Psoas muscle (tissue), 8 donors: ENCODE data around the gene TMEM213. TPM values are rescaled to one million over a fixed set of nuclear protein-coding genes. Genes with fewer than 3 reads are reported as not detected.

ENCODE experiments used
- ATAC-seq, 4 donors: fragments of 200-7000 bp; cut with Tn5 transposase; one replicate each; pipeline ENCODE4 v1.9.1; 2020; ENCODE audit warnings: moderate library complexity in 3 of 4, mild to moderate bottlenecking in 2 of 4
- DNase-seq, 2 donors: peaks; one replicate each; pipeline ENCODE4 v3.0.0-alpha.2; 2020
- H3K27ac ChIP-seq: fragments of 200-600 bp; one replicate; pipeline ENCODE4 v1.8.0; 2022
- H3K27me3 ChIP-seq, 3 donors: fragments of 200-600 bp in 1 of 3; one replicate each; pipeline versions ENCODE4 v1.6.1 to v1.8.0; 2013 to 2022; ENCODE audit warnings: low read length in 2 of 3, mild to moderate bottlenecking in 2 of 3, moderate library complexity in 1 of 3; ENCODE audit not compliant: insufficient read depth in 3 of 3
- H3K36me3 ChIP-seq, 2 donors: fragments of 200-600 bp in 1 of 2; one replicate each; pipeline versions ENCODE4 v1.6.1 to v1.8.0; 2013 to 2022; ENCODE audit warnings: low read depth in 1 of 2, mild to moderate bottlenecking in 1 of 2, moderate library complexity in 1 of 2; ENCODE audit not compliant: insufficient read depth in 1 of 2
- H3K4me1 ChIP-seq: fragments of 200-600 bp; one replicate; pipeline ENCODE4 v1.8.0; 2022
- H3K4me3 ChIP-seq: fragments of 200-600 bp; one replicate; pipeline ENCODE4 v1.8.0; 2022; ENCODE audit warnings: mild to moderate bottlenecking
- H3K9me3 ChIP-seq: fragments of 200-600 bp; one replicate; pipeline ENCODE4 v1.8.0; 2022
- WGBS, 3 donors: extraction: QIAGEN DNeasy Blood & Tissue Kit; methylation state at CpG; one replicate each; pipeline versions ENCODE4 v1.1.6 to v1.1.7; 2013; 5-methylcytosine and 5-hydroxymethylcytosine counted together
- intact Hi-C, 2 donors: fragments of 100-400 bp; cut with DNase I; formaldehyde crosslinking; loops; one replicate each; pipeline versions ENCODE4 v1.11.0 to v1.14.2; 2022
- polyA plus RNA-seq, 3 donors: library from polyadenylated mRNA; stranded (reverse); fragments of 200-250 nt; gene quantifications; one replicate each; pipeline ENCODE4 v1.2.3, GENCODE V29; 2013
- total RNA-seq, 4 donors: library from RNA; stranded (reverse); fragmentation: NEBNext Ultra II Directional in 2 of 4; extraction: Animal tissue kit (Norgen Biotek cat#: 25700) in 2 of 4; gene quantifications; one replicate each; pipeline versions ENCODE4 v1.2.1 to v1.2.4, GENCODE V29; 2021 to 2023
- TF ChIP-seq, protein P1 (sequence below): fragments of 200-600 bp; IDR thresholded peaks from one replicate; pipeline ENCODE4 v1.8.0; 2022; ENCODE audit warnings: antibody characterized with exemption
- donor health status: healthy with polysubstance abuse.
- donor health status: DM: no; HTN: no; CAD: no; lungs with moderate emphysema.
- donor health status: Bipolar disorder and iron deficiency.
- donor health status: healthy.
- donor health status: DM: yes; HTN: yes; CAD: no.
- donor health status: DM: no; HTN: no; CAD: no.
- donor health status: DM: no; HTN: no; CAD: no.
- donor health status: DM: yes; HTN: yes; CAD: no.

Gene TMEM213
- total and polyA plus RNA-seq, 7 donors = not detected

DNA sequence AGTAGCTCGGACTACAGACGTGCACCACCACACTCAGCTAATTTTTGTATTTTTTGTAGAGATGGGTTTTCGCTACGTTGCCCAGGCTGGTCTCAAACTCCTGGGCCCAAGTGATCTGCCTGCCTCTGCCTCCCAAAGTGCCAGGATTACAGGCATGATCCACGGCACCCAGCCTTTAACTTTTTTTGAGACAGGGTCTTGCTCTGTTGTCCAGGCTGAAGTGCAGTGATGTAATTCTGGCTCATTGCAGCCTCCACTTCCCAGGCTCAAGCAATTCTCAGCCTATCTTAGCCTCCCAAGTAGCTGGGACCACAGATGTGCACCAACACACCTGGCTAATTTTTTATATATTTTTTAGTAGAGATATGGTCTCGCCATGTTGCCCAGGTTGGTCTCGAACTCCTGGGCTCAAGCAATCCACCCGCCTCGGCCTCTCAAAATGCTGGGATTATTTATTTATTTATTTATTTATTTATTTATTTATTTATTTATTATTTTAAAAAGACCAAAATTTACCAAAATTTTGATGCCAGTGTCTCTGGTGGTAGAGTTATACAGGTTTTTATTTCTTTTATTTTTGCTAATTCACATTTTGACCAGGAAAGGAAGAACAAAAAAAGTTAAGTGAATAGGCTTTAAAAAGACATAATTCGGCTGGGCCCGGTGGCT, 25.2 kb downstream of the TMEM213 start:
- Histone ChIP-seq H3K27ac (no peak overlapping the region), H3K27me3 (no peaks in the 10 kb centered on the region), H3K4me3 (no peak overlapping the region), H3K9me3 (no peaks in the 10 kb centered on the region), H3K36me3 (no peaks in the 10 kb centered on the region), H3K4me1 (no peaks in the 10 kb centered on the region)
- no peak for ATAC-seq
- 91 to 95% (median 92%) methylated on average over 11 of the region's 11 CpGs for WGBS, 3 donors
- intact Hi-C loops = no loop called here
- no peak for DNase-seq
- TF ChIP-seq, protein P1, sequence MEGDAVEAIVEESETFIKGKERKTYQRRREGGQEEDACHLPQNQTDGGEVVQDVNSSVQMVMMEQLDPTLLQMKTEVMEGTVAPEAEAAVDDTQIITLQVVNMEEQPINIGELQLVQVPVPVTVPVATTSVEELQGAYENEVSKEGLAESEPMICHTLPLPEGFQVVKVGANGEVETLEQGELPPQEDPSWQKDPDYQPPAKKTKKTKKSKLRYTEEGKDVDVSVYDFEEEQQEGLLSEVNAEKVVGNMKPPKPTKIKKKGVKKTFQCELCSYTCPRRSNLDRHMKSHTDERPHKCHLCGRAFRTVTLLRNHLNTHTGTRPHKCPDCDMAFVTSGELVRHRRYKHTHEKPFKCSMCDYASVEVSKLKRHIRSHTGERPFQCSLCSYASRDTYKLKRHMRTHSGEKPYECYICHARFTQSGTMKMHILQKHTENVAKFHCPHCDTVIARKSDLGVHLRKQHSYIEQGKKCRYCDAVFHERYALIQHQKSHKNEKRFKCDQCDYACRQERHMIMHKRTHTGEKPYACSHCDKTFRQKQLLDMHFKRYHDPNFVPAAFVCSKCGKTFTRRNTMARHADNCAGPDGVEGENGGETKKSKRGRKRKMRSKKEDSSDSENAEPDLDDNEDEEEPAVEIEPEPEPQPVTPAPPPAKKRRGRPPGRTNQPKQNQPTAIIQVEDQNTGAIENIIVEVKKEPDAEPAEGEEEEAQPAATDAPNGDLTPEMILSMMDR = no peak

DNA sequence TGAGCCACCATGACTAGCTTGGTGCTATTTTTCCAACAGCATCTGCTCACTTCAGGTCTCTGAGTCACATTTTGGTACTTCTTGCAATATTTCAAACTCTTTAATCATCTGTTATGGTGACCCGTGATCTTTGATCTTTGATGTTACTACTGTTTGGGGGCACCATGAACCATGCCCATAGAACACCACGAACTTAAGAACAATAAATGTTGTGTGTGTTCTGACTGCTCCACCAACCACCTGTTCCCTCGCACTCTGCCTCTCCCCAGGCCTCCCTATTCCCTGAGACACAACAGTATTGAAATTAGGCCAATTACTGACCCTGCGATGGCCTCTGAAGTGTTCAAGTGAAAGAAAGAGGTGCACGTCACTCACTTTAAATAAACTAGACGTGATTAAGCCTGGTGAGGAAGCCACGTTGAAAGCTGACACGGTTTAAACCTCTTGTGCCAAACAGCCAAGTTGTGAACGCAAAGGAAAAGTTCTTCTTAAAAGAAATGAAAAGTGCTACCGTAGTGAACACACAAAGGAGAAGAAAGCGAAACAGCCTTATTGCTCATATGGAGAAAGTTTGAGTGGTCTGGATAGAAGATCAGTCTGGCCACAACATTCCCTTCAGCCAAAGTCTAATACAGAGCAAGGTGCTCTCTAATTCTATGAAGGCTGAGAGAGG, 27.4 kb downstream of the TMEM213 start:
- H3K4me1 ChIP-seq = no peaks in the 10 kb centered on the region
- no peaks in the 10 kb centered on the region for H3K36me3 ChIP-seq
- H3K27ac ChIP-seq = no peak overlapping the region
- DNase-seq = no peak
- WGBS, 3 donors = 83 to 85% (median 85%) methylated on average over 11 of the region's 11 CpGs
- H3K27me3 ChIP-seq = no peaks in the 10 kb centered on the region
- H3K9me3 ChIP-seq = no peaks in the 10 kb centered on the region
- intact Hi-C loops = no loop called here
- TF ChIP-seq, protein P1 = no peak
- no peak overlapping the region for H3K4me3 ChIP-seq
- ATAC-seq = no peak

DNA sequence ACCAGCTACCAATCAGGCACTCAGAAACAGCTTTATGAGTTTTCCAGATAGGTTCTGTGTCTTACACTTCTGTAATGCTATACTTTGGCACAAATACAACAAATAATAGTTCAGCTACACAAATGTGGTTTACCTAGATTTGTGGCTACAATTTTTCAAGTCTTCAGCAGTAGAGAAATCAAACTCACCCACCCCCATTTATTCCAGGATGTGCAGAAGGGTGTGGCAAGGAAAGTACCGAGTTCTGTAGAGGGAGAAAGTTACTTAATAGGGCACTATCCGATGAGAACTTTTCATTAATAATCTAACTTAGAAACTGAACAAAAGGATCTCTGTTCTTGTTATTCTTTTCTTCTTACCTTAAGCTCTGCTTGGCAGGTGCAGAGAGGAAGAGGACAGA, 30.5 kb downstream of the TMEM213 start:
- DNase-seq (no peak), ATAC-seq (no peak)
- 60 to 65% (median 60%) methylated on average over 2 of the region's 2 CpGs for WGBS, 3 donors
- Histone ChIP-seq H3K36me3 (no peaks in the 10 kb centered on the region), H3K27ac (no peak overlapping the region), H3K9me3 (no peaks in the 10 kb centered on the region), H3K4me3 (no peak overlapping the region), H3K27me3 (no peaks in the 10 kb centered on the region), H3K4me1 (no peaks in the 10 kb centered on the region)
- TF ChIP-seq, protein P1 = no peak
- intact Hi-C loops = no loop called here

DNA sequence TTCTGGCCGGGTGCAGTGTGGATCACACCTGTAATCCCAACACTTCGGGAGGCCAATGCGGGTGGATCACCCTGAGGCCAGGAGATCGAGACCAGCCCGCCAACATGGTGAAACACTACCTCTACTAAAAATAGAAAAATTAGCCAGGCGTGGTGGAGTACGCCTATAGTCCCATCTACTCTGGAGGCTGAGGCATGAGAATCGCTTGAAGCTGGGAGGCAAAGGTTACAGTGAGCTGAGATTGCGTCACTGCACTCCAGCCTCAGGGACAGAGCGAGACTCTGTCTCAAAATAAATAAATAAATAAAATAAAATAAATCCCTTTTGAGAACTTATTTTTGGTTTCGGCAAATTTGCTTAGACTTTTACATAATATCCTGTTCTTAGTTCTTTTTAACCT, 31.5 kb downstream of the TMEM213 start:
- 83 to 92% (median 87%) methylated on average over 11 of the region's 11 CpGs for whole genome bisulfite sequencing, 3 donors
- DNase-seq (no peak), ATAC-seq (no peak)
- Histone ChIP-seq H3K4me1 (no peaks in the 10 kb centered on the region), H3K27ac (no peak overlapping the region), H3K27me3 (no peaks in the 10 kb centered on the region), H3K36me3 (no peaks in the 10 kb centered on the region), H3K4me3 (no peak overlapping the region), H3K9me3 (no peaks in the 10 kb centered on the region)
- TF ChIP-seq, protein P1 = no peak
- intact Hi-C loops = no loop called here
